A204.1 (cell line): Measurements from ENCODE around the gene COG1.

Experiments used
- FAIRE-seq: peaks from 2 replicates; lab custom pipeline; 2012; peaks lifted over from hg19 to GRCh38; lab: Jason Lieb, UNC

The COG1 gene

GRCh38 chr17:73228748-73229236 is 35.9 kb downstream of the COG1 start:
- FAIRE-seq = no peak

GRCh38 chr17:73230088-73230487 is 37.2 kb downstream of the COG1 start:
- FAIRE-seq = no peak

GRCh38 chr17:73231395-73231794 is 38.5 kb downstream of the COG1 start:
- FAIRE-seq = no peak

- FAIRE-seq = peak; percentile 84
Observed at GRCh38 chr17:73231841-73232586, 39.2 kb downstream of the COG1 start.

GRCh38 chr17:73232587-73233373 is 39.9 kb downstream of the COG1 start:
- no peak for FAIRE-seq

- no peak for FAIRE-seq
Observed at GRCh38 chr17:73234736-73235135, 41.9 kb downstream of the COG1 start.

- no peak for FAIRE-seq
Observed at GRCh38 chr17:73237714-73238113, 44.9 kb downstream of the COG1 start.

- FAIRE-seq = no peak
Observed at GRCh38 chr17:73240561-73240960, 47.7 kb downstream of the COG1 start.

GRCh38 chr17:73247726-73248125 is 54.9 kb downstream of the COG1 start:
- FAIRE-seq = peak; percentile 19

- no peak for FAIRE-seq
Observed at GRCh38 chr17:73248532-73248931, 55.7 kb downstream of the COG1 start.

- FAIRE-seq = no peak
Observed at GRCh38 chr17:73249700-73250099, 56.8 kb downstream of the COG1 start.

- no peak for FAIRE-seq
Observed at GRCh38 chr17:73250851-73251640, 58.2 kb downstream of the COG1 start.

GRCh38 chr17:73251871-73252270 is 59.0 kb downstream of the COG1 start:
- no peak for FAIRE-seq

GRCh38 chr17:73255671-73256181 is 62.9 kb downstream of the COG1 start:
- FAIRE-seq = no peak

GRCh38 chr17:73256220-73256619 is 63.4 kb downstream of the COG1 start:
- no peak for FAIRE-seq

GRCh38 chr17:73257516-73257915 is 64.7 kb downstream of the COG1 start:
- no peak for FAIRE-seq
